Left lung (tissue), 10 donors: Measurements from ENCODE around the gene TBX15. TPM values are rescaled to one million over a fixed set of nuclear protein-coding genes. Genes with fewer than 3 reads are reported as not detected.

Experiments
- ATAC-seq: fragments of 200-7000 bp; cut with Tn5 transposase; one replicate; pipeline ENCODE4 v1.9.1; 2020; ENCODE audit warnings: moderate library complexity
- DNase-seq, 4 donors: peaks; one replicate each; pipeline ENCODE4 v3.0.0-alpha.2; 2013 to 2020
- H3K27ac ChIP-seq, 2 donors: fragments of 200-600 bp; sonication (generic) in 1 of 2; one replicate each; pipeline versions ENCODE4 v1.5.0 to v1.8.0; 2020 to 2021
- H3K27me3 ChIP-seq, 2 donors: fragments of 200-600 bp; sonication (generic) in 1 of 2; one replicate each; pipeline versions ENCODE4 v1.5.0 to v1.8.0; 2020 to 2021
- H3K36me3 ChIP-seq, 2 donors: fragments of 200-600 bp; sonication (generic) in 1 of 2; one replicate each; pipeline versions ENCODE4 v1.5.0 to v1.8.0; 2020 to 2021
- H3K4me1 ChIP-seq, 2 donors: fragments of 200-600 bp; one replicate each; pipeline ENCODE4 v1.8.0; 2021
- H3K4me3 ChIP-seq, 2 donors: fragments of 200-600 bp; sonication (generic) in 1 of 2; one replicate each; pipeline versions ENCODE4 v1.5.0 to v1.8.0; 2020 to 2021; ENCODE audit warnings: mild to moderate bottlenecking in 1 of 2
- H3K9me3 ChIP-seq, 2 donors: fragments of 200-600 bp; sonication (generic) in 1 of 2; one replicate each; pipeline versions ENCODE4 v1.5.0 to v1.8.0; 2020 to 2021
- intact Hi-C, 2 donors: fragments of 100-400 bp; cut with DNase I; formaldehyde crosslinking; loops; one replicate each; pipeline versions ENCODE4 v1.11.2 to v1.14.2; 2022
- polyA plus RNA-seq, 6 donors: library from polyadenylated mRNA; unstranded; fragments of 120-200 nt; gene quantifications; one replicate each; pipeline ENCODE4 v1.2.1, GENCODE V29; 2013; ENCODE audit not compliant: insufficient read length in 6 of 6
- total RNA-seq, 2 donors: library from RNA; stranded (reverse); fragmentation: NEBNext Ultra II Directional; extraction: Animal tissue kit (Norgen Biotek cat#: 25700); gene quantifications; one replicate each; pipeline ENCODE4 v1.2.1, GENCODE V29; 2021
- TF ChIP-seq, protein P1 (sequence below), 2 donors: fragments of 200-600 bp; sonication (generic) in 1 of 2; IDR thresholded peaks; one replicate each; pipeline versions ENCODE4 v1.5.0 to v1.8.0; 2021; ENCODE audit warnings: antibody characterized with exemption in 2 of 2
- donor health status: DM: no; HTN: yes; CAD: no.
- donor health status: DM: no; HTN: no; CAD: no.

Gene TBX15
- total and polyA plus RNA-seq, 8 donors = 0.10 to 1.0 (median 0.34) TPM

DNA sequence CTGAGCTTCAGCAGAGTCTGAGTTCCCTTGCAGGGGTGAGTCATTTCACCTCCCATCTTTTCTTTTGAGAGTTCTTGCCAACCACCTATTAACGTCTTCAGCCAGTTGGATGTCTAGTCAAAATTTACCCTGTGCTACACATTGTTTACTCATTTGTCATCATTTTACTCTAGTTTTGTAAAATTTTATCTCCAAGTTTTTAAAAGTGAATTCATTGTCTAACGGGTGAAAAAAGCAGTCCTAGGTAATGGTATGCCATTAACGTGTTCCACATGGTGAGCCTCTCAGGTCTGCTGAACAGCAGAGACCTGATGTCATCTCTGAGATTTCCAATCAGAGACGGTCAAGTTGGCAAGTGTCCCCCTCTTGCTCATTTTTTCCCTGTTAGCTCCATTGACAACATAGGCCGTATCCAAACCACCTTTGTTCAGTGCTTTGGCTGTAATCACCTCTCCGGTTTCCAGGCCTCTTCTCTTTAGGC, 85.4 kb downstream of the TBX15 start:
- no peak for ATAC-seq
- intact Hi-C loops = no loop called here

GRCh38 chr1:118902299-118902698, 85.8 kb downstream of the TBX15 start:
- Histone ChIP-seq H3K27me3 (no peaks in the 10 kb centered on the region), H3K27ac (no peak overlapping the region), H3K36me3 (no peaks in the 10 kb centered on the region), H3K4me1 (no peaks in the 10 kb centered on the region), H3K9me3 (no peaks in the 10 kb centered on the region), H3K4me3 (no peak overlapping the region)
- TF ChIP-seq, protein P1, sequence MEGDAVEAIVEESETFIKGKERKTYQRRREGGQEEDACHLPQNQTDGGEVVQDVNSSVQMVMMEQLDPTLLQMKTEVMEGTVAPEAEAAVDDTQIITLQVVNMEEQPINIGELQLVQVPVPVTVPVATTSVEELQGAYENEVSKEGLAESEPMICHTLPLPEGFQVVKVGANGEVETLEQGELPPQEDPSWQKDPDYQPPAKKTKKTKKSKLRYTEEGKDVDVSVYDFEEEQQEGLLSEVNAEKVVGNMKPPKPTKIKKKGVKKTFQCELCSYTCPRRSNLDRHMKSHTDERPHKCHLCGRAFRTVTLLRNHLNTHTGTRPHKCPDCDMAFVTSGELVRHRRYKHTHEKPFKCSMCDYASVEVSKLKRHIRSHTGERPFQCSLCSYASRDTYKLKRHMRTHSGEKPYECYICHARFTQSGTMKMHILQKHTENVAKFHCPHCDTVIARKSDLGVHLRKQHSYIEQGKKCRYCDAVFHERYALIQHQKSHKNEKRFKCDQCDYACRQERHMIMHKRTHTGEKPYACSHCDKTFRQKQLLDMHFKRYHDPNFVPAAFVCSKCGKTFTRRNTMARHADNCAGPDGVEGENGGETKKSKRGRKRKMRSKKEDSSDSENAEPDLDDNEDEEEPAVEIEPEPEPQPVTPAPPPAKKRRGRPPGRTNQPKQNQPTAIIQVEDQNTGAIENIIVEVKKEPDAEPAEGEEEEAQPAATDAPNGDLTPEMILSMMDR (IDR thresholded peaks at IDR 0.05) = no peak
- ATAC-seq (no peak), DNase-seq (no peak)
- intact Hi-C loops = no loop called here

More for the DNA sequence above, 85.4 kb downstream of the TBX15 start:
- Histone ChIP-seq H3K9me3 (no peaks in the 10 kb centered on the region), H3K27ac (no peak overlapping the region), H3K4me3 (no peak overlapping the region), H3K36me3 (no peaks in the 10 kb centered on the region), H3K27me3 (no peaks in the 10 kb centered on the region), H3K4me1 (no peaks in the 10 kb centered on the region)
- TF ChIP-seq, protein P1 (IDR thresholded peaks at IDR 0.05) = no peak
- no peak for DNase-seq

- Histone ChIP-seq H3K9me3 (no peaks in the 10 kb centered on the region), H3K27ac (no peak overlapping the region), H3K27me3 (no peaks in the 10 kb centered on the region), H3K4me1 (no peaks in the 10 kb centered on the region), H3K4me3 (no peak overlapping the region), H3K36me3 (no peaks in the 10 kb centered on the region)
- TF ChIP-seq, protein P1 (IDR thresholded peaks at IDR 0.05) = no peak
- intact Hi-C loops = no loop called here
- DNase-seq (no peak), ATAC-seq (no peak)
Observed at GRCh38 chr1:118900643-118901440, 87.3 kb downstream of the TBX15 start.

GRCh38 chr1:118899340-118899739, 88.8 kb downstream of the TBX15 start:
- no peak for DNase-seq
- Histone ChIP-seq H3K36me3 (no peaks in the 10 kb centered on the region), H3K4me1 (no peaks in the 10 kb centered on the region), H3K9me3 (no peaks in the 10 kb centered on the region), H3K4me3 (no peak overlapping the region), H3K27me3 (no peaks in the 10 kb centered on the region), H3K27ac (no peak overlapping the region)
- intact Hi-C loops = no loop called here
- ATAC-seq = no peak
- TF ChIP-seq, protein P1 (IDR thresholded peaks at IDR 0.05) = no peak

GRCh38 chr1:118898712-118899111, 89.4 kb downstream of the TBX15 start:
- H3K9me3 ChIP-seq = no peaks in the 10 kb centered on the region
- DNase-seq (no peak), ATAC-seq (no peak)
- no peaks in the 10 kb centered on the region for H3K36me3 ChIP-seq
- intact Hi-C loops = no loop called here
- TF ChIP-seq, protein P1 (IDR thresholded peaks at IDR 0.05) = no peak
- no peak overlapping the region for H3K27ac ChIP-seq
- H3K4me1 ChIP-seq = no peaks in the 10 kb centered on the region
- H3K4me3 ChIP-seq = no peak overlapping the region
- no peaks in the 10 kb centered on the region for H3K27me3 ChIP-seq
